PFSK-1 (cell line): Measurements from ENCODE around the gene SP2.

ENCODE experiments used
- FOXP2 ChIP-seq: optimal IDR thresholded peaks from 2 replicates; pipeline ENCODE3; 2011; ENCODE audit warnings: borderline replicate concordance, control low read depth, inconsistent platforms; ENCODE audit not compliant: insufficient read depth; ENCODE audit errors: extremely low read length, extremely low read depth
- POLR2AphosphoS5 ChIP-seq: IDR thresholded peaks from 2 replicates; pipeline ENCODE4 v1.6.1; 2012; ENCODE audit warnings: low read depth, mild to moderate bottlenecking, control low read depth, low read length, moderate library complexity
- TAF1 ChIP-seq: IDR thresholded peaks from 2 replicates; pipeline ENCODE4 v1.6.1; 2012; ENCODE audit warnings: low read length, control low read depth, borderline replicate concordance; ENCODE audit not compliant: insufficient read depth

DNA sequence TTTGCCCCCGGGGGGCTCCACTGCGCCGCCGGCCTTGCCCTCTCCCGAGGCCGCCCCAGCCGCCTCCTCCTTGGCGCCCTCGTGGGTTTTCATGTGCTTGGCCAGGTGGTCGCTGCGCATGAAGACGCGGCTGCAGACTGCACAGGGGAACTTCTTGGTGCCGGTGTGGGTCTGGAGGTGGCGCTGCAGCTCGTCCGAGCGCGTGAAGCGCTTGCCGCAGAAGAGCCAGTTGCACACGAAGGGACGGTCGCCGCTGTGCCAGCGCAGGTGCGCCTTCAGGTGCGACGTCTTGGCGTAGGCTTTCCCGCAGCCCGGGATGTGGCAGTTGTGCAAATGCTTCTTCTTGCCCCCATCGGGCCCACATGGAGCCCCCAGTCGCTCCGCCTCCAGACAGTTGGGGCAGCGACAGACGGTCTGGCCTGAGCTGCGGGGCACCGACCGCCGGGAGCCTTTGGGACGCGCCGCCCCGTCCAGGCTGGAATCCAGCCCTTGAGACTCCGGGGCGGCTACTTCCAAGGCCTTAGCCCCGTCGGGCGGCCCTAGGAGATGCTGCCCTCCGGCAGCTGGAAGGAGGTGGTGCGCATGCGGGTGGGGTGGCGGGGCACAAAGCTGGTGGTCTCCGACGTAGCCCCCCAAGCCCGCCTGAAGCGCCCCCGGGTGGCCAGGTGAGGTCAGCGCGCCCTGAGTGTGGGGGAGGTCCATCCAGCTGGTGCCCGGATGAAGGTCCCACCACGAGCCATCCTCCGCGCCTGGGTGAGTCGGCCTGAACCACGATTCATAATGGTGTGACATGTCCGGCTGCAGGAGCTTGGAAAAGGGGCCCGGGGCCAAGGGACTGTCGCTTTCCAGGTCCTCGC is 48.5 kb upstream of the SP2 start:
- TF ChIP-seq TAF1, result no peak
- no peak for TF ChIP-seq POLR2AphosphoS5
- TF ChIP-seq FOXP2, result no peak
